Central memory CD8-positive, alpha-beta T cell (primary cell): ENCODE measurements around the gene PARVA.

ENCODE experiments used
- ATAC-seq: fragments of 150-1000 bp; cut with Tn5 transposase; replicated peaks from 2 replicates; pipeline ENCODE4 v1.10.0; 2022; ENCODE audit warnings: mild to moderate bottlenecking, moderate FRiP score, moderate number of reproducible peaks; ENCODE audit not compliant: poor library complexity, severe bottlenecking; ENCODE audit errors: extremely low read depth
- DNase-seq, 2 donors: peaks; one replicate each; pipeline ENCODE4 v3.0.0; 2021; ENCODE audit warnings: low spot score in 2 of 2
- H3K27ac Mint-ChIP-seq: one replicate; pipeline ENCODE4 v1.8.0; 2022; ENCODE audit warnings: low read depth, mild to moderate bottlenecking, moderate library complexity, mixed read lengths
- H3K27me3 Mint-ChIP-seq: one replicate; pipeline ENCODE4 v1.8.0; 2022; ENCODE audit warnings: mixed read lengths
- H3K36me3 Mint-ChIP-seq: one replicate; pipeline ENCODE4 v1.8.0; 2022; ENCODE audit warnings: mild to moderate bottlenecking, moderate library complexity, mixed read lengths; ENCODE audit not compliant: insufficient read depth
- H3K4me1 Mint-ChIP-seq: one replicate; pipeline ENCODE4 v1.8.0; 2022; ENCODE audit warnings: mixed read lengths
- H3K4me3 Mint-ChIP-seq: one replicate; pipeline ENCODE4 v1.8.0; 2022; ENCODE audit warnings: mild to moderate bottlenecking, moderate library complexity, mixed read lengths
- H3K9me3 Mint-ChIP-seq: one replicate; pipeline ENCODE4 v1.8.0; 2022; ENCODE audit warnings: mixed read lengths

Gene PARVA

GRCh38 chr11:12529041-12529440, 151.7 kb downstream of the PARVA start:
- peaks cover 2% of the 10 kb centered on the region for H3K36me3 Mint-ChIP-seq
- ATAC-seq (no peak), DNase-seq (no peak)
- H3K27me3 Mint-ChIP-seq = peaks cover 18% of the 10 kb centered on the region
- H3K27ac Mint-ChIP-seq = no peak overlapping the region
- no peaks in the 10 kb centered on the region for H3K4me1 Mint-ChIP-seq
- H3K4me3 Mint-ChIP-seq = no peak overlapping the region
- H3K9me3 Mint-ChIP-seq = no peaks in the 10 kb centered on the region

DNA sequence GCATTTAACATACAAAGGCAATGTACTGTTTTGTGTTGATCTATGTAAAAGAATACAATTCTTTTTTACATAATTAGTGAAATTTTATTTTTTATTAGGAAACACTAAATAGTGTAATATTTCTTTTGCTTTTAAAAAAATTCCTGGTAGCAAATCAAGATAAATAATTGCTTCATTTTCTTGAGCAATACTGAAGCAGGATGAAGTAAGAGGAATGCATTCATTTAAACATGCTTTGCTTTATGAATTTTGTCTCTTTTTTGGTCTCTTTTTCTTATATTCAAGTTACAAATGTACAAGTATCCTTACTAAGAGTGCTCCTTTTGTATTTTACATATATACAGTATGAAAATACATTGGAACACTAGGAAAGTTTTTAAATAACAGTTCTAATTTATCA, 152.4 kb downstream of the PARVA start:
- H3K9me3 Mint-ChIP-seq = no peaks in the 10 kb centered on the region
- no peak overlapping the region for H3K27ac Mint-ChIP-seq
- H3K4me1 Mint-ChIP-seq = no peaks in the 10 kb centered on the region
- DNase-seq = no peak
- H3K27me3 Mint-ChIP-seq = peaks cover 18% of the 10 kb centered on the region
- H3K36me3 Mint-ChIP-seq = peaks cover 2% of the 10 kb centered on the region
- no peak for ATAC-seq
- H3K4me3 Mint-ChIP-seq = no peak overlapping the region

- DNase-seq (no peak), ATAC-seq (no peak)
- peaks cover 22% of the 10 kb centered on the region for H3K27me3 Mint-ChIP-seq
- H3K4me1 Mint-ChIP-seq = no peaks in the 10 kb centered on the region
- H3K9me3 Mint-ChIP-seq = no peaks in the 10 kb centered on the region
- H3K4me3 Mint-ChIP-seq = no peak overlapping the region
- peaks cover 3% of the 10 kb centered on the region for H3K36me3 Mint-ChIP-seq
- H3K27ac Mint-ChIP-seq = no peak overlapping the region
Measured at GRCh38 chr11:12531020-12531419, 153.6 kb downstream of the PARVA start.

- ATAC-seq = no peak
- H3K27ac Mint-ChIP-seq = no peak overlapping the region
Measured at GRCh38 chr11:12531681-12532080, 154.3 kb downstream of the PARVA start.

DNA sequence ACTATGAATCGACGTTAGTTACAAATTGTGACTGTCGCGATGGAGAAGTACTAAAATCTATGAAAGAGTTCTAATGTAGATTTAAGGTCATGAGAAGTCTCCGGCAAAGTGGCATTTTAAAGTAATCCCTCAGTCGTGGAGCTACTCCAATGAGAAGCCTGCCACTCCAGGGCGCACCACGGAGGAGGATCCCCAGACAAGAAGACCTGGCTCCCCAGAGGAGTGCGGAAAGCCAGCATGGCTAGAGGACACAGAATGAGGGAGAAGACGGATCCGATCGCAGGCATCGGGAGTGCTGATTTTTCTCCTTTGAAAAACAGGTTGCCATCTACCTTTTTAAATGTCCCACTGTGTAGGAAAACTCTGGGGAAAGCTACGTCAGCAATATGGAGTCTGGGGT, 155.2 kb downstream of the PARVA start:
- peaks cover 3% of the 10 kb centered on the region for H3K36me3 Mint-ChIP-seq
- no peaks in the 10 kb centered on the region for H3K9me3 Mint-ChIP-seq
- H3K27me3 Mint-ChIP-seq = peaks cover 38% of the 10 kb centered on the region
- ATAC-seq (no peak), DNase-seq (no peak)
- H3K4me1 Mint-ChIP-seq = no peaks in the 10 kb centered on the region
- no peak overlapping the region for H3K27ac Mint-ChIP-seq
- H3K4me3 Mint-ChIP-seq = no peak overlapping the region

More at GRCh38 chr11:12531681-12532080, 154.3 kb downstream of the PARVA start:
- Mint-ChIP-seq H3K27me3 (peaks cover 29% of the 10 kb centered on the region), H3K36me3 (peaks cover 3% of the 10 kb centered on the region), H3K4me3 (no peak overlapping the region), H3K4me1 (no peaks in the 10 kb centered on the region), H3K9me3 (no peaks in the 10 kb centered on the region)
- no peak for DNase-seq

- Mint-ChIP-seq H3K4me3 (no peak overlapping the region), H3K36me3 (peaks cover 1% of the 10 kb centered on the region)
- no peak for DNase-seq
Measured at GRCh38 chr11:12534549-12534948, 157.2 kb downstream of the PARVA start.

GRCh38 chr11:12535321-12535720, 157.9 kb downstream of the PARVA start:
- Mint-ChIP-seq H3K27ac (no peak overlapping the region), H3K4me3 (no peak overlapping the region), H3K9me3 (no peaks in the 10 kb centered on the region), H3K27me3 (peaks cover 54% of the 10 kb centered on the region), H3K36me3 (peaks cover 1% of the 10 kb centered on the region), H3K4me1 (no peaks in the 10 kb centered on the region)
- no peak for DNase-seq
- ATAC-seq = no peak

More at GRCh38 chr11:12534549-12534948, 157.2 kb downstream of the PARVA start:
- Mint-ChIP-seq H3K4me1 (no peaks in the 10 kb centered on the region), H3K9me3 (no peaks in the 10 kb centered on the region), H3K27me3 (peaks cover 54% of the 10 kb centered on the region), H3K27ac (no peak overlapping the region)
- no peak for ATAC-seq

- Mint-ChIP-seq H3K27me3 (peaks cover 54% of the 10 kb centered on the region), H3K36me3 (peaks cover 1% of the 10 kb centered on the region), H3K9me3 (no peaks in the 10 kb centered on the region), H3K4me3 (no peak overlapping the region), H3K27ac (no peak overlapping the region), H3K4me1 (no peaks in the 10 kb centered on the region)
- ATAC-seq (no peak), DNase-seq (no peak)
Measured at GRCh38 chr11:12536566-12536965, 159.2 kb downstream of the PARVA start.

DNA sequence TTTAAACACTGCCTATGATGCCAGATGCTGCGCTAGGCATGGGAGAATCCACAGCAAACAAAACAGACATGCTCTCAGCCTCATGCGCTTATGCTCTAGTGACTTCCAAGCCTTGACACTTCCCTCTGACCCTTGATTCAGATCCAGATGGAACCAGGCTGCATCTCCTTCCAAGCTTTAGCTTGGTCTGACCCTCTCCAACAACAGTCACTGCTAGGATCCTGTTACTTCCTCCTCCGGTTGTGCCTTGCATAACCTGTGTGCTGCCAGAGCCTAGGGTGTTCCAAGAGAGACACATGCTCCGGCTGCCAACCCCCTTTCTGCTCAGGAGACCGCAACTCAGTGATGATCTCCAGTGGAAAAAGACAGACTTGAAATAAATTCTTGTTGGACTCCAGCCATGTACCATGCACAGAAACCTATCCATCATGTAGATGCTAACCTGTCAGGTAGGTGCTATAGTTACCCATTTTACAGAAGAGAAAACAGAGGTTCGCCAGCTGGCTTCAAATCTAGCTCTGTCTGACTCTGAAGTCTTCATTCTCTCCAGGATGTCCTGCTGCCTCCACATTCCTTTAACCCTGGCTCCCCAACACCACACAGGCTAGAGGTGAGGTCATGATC, 160.5 kb downstream of the PARVA start:
- Mint-ChIP-seq H3K4me3 (no peak overlapping the region), H3K4me1 (no peaks in the 10 kb centered on the region), H3K9me3 (no peaks in the 10 kb centered on the region), H3K36me3 (peaks cover 1% of the 10 kb centered on the region), H3K27me3 (peaks cover 50% of the 10 kb centered on the region), H3K27ac (no peak overlapping the region)
- DNase-seq (no peak), ATAC-seq (no peak)

- Mint-ChIP-seq H3K4me3 (no peak overlapping the region), H3K27ac (no peak overlapping the region), H3K36me3 (peaks cover 1% of the 10 kb centered on the region), H3K4me1 (no peaks in the 10 kb centered on the region), H3K27me3 (peaks cover 53% of the 10 kb centered on the region), H3K9me3 (no peaks in the 10 kb centered on the region)
- no peak for DNase-seq
- no peak for ATAC-seq
Measured at GRCh38 chr11:12538889-12539421, 161.6 kb downstream of the PARVA start.

DNA sequence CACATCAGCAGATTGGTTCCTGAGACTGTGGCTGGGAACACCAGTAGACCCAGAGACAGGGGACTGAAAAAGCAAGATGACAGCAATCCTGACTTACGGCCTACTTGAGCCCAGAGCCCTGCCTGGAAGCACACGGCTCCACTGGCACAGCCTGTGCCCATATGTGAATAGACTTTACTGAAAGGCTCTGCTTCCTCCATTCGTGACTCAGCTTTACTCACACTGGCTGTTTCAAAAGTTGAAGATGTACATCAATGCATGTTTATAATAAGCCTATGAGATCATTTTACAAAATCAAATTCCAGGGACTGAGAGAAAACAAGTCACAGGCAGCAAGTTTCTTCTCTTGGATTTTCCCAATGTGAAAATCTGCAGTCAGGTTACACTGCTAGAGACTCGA, 162.2 kb downstream of the PARVA start:
- Mint-ChIP-seq H3K4me1 (no peaks in the 10 kb centered on the region), H3K4me3 (no peak overlapping the region), H3K27me3 (peaks cover 59% of the 10 kb centered on the region), H3K36me3 (peaks cover 1% of the 10 kb centered on the region), H3K9me3 (no peaks in the 10 kb centered on the region), H3K27ac (no peak overlapping the region)
- ATAC-seq (no peak), DNase-seq (no peak)

GRCh38 chr11:12540075-12540680, 162.8 kb downstream of the PARVA start:
- Mint-ChIP-seq H3K4me3 (no peak overlapping the region), H3K9me3 (no peaks in the 10 kb centered on the region), H3K4me1 (no peaks in the 10 kb centered on the region), H3K36me3 (peaks cover 1% of the 10 kb centered on the region), H3K27me3 (peaks cover 63% of the 10 kb centered on the region), H3K27ac (no peak overlapping the region)
- no peak for ATAC-seq
- no peak for DNase-seq

- H3K27me3 Mint-ChIP-seq = peaks cover 58% of the 10 kb centered on the region
- no peak for DNase-seq
- no peak for ATAC-seq
- no peak overlapping the region for H3K27ac Mint-ChIP-seq
- no peaks in the 10 kb centered on the region for H3K9me3 Mint-ChIP-seq
- peaks cover 2% of the 10 kb centered on the region for H3K36me3 Mint-ChIP-seq
- no peak overlapping the region for H3K4me3 Mint-ChIP-seq
- H3K4me1 Mint-ChIP-seq = no peaks in the 10 kb centered on the region
Measured at GRCh38 chr11:12540913-12541582, 163.7 kb downstream of the PARVA start.
